ENCODE results near the gene TTLL5. TPM values are rescaled to one million over a fixed set of nuclear protein-coding genes. Genes with fewer than 3 reads are reported as not detected.
A peak's percentile ranks its signal among the peaks of the same experiment; 100 is the strongest.

TTLL5 gene
- total and polyA plus RNA-seq, 3 experiments from 2014 or later: 12.5 to 35.1 (median 33.7) TPM

- Mint-ChIP-seq H3K27ac (no peak overlapping the region), H3K36me3 (peaks cover 3 to 32% (median 12%) of the 10 kb centered on the region in 3 donors), H3K4me3 (no peak overlapping the region), H3K9me3 (no peaks in the 10 kb centered on the region), H3K27me3 (no peaks in the 10 kb centered on the region), H3K4me1 (no peaks in the 10 kb centered on the region)
- CTCF ChIA-PET: interaction anchor here (0.6 to 1.4 kb wide), 3 partner anchors 13 to 1846 kb away, joined by 3 to 4 read pairs (median 3); partner anchors contain the start of gene TGFB3
- Histone ChIP-seq H3K4me1 (ENCODE audit: insufficient read depth, low read length) (no peaks in the 10 kb centered on the region), H3K4me3 (ENCODE audit: low read length) (no peak overlapping the region), H3K9me3 (ENCODE audit: low read length) (no peaks in the 10 kb centered on the region), H3K27ac (ENCODE audit: low read depth, low read length) (no peak overlapping the region), H3K36me3 (ENCODE audit: insufficient read depth, low read length) (no peaks in the 10 kb centered on the region), H3K27me3 (ENCODE audit: insufficient read depth, low read length, poor library complexity, severe bottlenecking) (no peaks in the 10 kb centered on the region)
- no peak for DNase-seq
- POLR2A ChIA-PET: interaction anchor here (0.5 kb wide), 1 partner anchor 1542 kb away, joined by 12 read pairs; no protein-coding TSS in a partner anchor
These were observed 307.4 kb downstream of the TTLL5 start for GRCh38 chr14:75968456-75968855.

- no peak overlapping the region for H3K4me3 Mint-ChIP-seq
- H3K9me3 Mint-ChIP-seq: no peaks in the 10 kb centered on the region
- ChIA-PET POLR2A (interaction anchor here (0.7 kb wide), 1 partner anchor 456 kb away, joined by 4 read pairs; no protein-coding TSS in a partner anchor), CTCF (interaction anchor here (1.4 kb wide), 2 partner anchors 13 kb away, joined by 3 to 4 read pairs; partner anchors contain the start of gene TGFB3)
- no peak overlapping the region for H3K4me3 ChIP-seq (ENCODE audit: low read length)
- no peaks in the 10 kb centered on the region for H3K4me1 Mint-ChIP-seq
- H3K9me3 ChIP-seq (ENCODE audit: low read length): no peaks in the 10 kb centered on the region
- DNase-seq: no peak
- no peaks in the 10 kb centered on the region for H3K27me3 ChIP-seq (ENCODE audit: insufficient read depth, low read length, poor library complexity, severe bottlenecking)
- no peak overlapping the region for H3K27ac ChIP-seq (ENCODE audit: low read depth, low read length)
- H3K36me3 Mint-ChIP-seq: peaks cover 3 to 28% (median 12%) of the 10 kb centered on the region in 3 donors
- no peak overlapping the region for H3K27ac Mint-ChIP-seq
- no peaks in the 10 kb centered on the region for H3K4me1 ChIP-seq (ENCODE audit: insufficient read depth, low read length)
- H3K36me3 ChIP-seq (ENCODE audit: insufficient read depth, low read length): no peaks in the 10 kb centered on the region
- H3K27me3 Mint-ChIP-seq: no peaks in the 10 kb centered on the region
These were observed 308.1 kb downstream of the TTLL5 start for GRCh38 chr14:75969126-75969525.

- no peaks in the 10 kb centered on the region for H3K27me3 Mint-ChIP-seq
- no peaks in the 10 kb centered on the region for H3K4me1 ChIP-seq (ENCODE audit: insufficient read depth, low read length)
- no peaks in the 10 kb centered on the region for H3K9me3 Mint-ChIP-seq
- H3K4me3 Mint-ChIP-seq: no peak overlapping the region
- no peak overlapping the region for H3K27ac Mint-ChIP-seq
- DNase-seq: no peak
- no peaks in the 10 kb centered on the region for H3K4me1 Mint-ChIP-seq
- no peak overlapping the region for H3K27ac ChIP-seq (ENCODE audit: low read depth, low read length)
- no peaks in the 10 kb centered on the region for H3K9me3 ChIP-seq (ENCODE audit: low read length)
- no peak overlapping the region for H3K4me3 ChIP-seq (ENCODE audit: low read length)
- H3K36me3 ChIP-seq (ENCODE audit: insufficient read depth, low read length): no peaks in the 10 kb centered on the region
- ChIA-PET POLR2A (interaction anchor here (0.7 kb wide), 1 partner anchor 457 kb away, joined by 4 read pairs; no protein-coding TSS in a partner anchor), CTCF (interaction anchor here (0.8 to 1.4 kb wide), 3 partner anchors 12 to 14 kb away, joined by 3 to 4 read pairs (median 3); partner anchors contain the start of gene TGFB3)
- H3K36me3 Mint-ChIP-seq: peaks cover 3 to 25% (median 9%) of the 10 kb centered on the region in 3 donors
- H3K27me3 ChIP-seq (ENCODE audit: insufficient read depth, low read length, poor library complexity, severe bottlenecking): no peaks in the 10 kb centered on the region
These were observed 308.8 kb downstream of the TTLL5 start for GRCh38 chr14:75969891-75970290.

GRCh38 chr14:75970989-75971388 is 309.9 kb downstream of the TTLL5 start:
- CTCF ChIA-PET: interaction anchor here (0.8 kb wide), 1 partner anchor 12 kb away, joined by 3 read pairs; no protein-coding TSS in a partner anchor

GRCh38 chr14:75971509-75971908 is 310.5 kb downstream of the TTLL5 start:
- Mint-ChIP-seq H3K36me3 (peaks cover 0 to 14% (median 2%) of the 10 kb centered on the region in 3 donors), H3K27ac (no peak overlapping the region), H3K4me3 (no peak overlapping the region), H3K27me3 (no peaks in the 10 kb centered on the region), H3K9me3 (no peaks in the 10 kb centered on the region), H3K4me1 (no peaks in the 10 kb centered on the region)
- ChIA-PET CTCF (interaction anchor here (1.9 kb wide), 1 partner anchor 11 kb away, joined by 6 read pairs; no protein-coding TSS in a partner anchor), POLR2A (interaction anchor here (0.6 kb wide), 1 partner anchor 285 kb away, joined by 3 read pairs; no protein-coding TSS in a partner anchor)
- Histone ChIP-seq H3K4me3 (ENCODE audit: low read length) (no peak overlapping the region), H3K27ac (ENCODE audit: low read depth, low read length) (no peak overlapping the region), H3K27me3 (ENCODE audit: insufficient read depth, low read length, poor library complexity, severe bottlenecking) (no peaks in the 10 kb centered on the region), H3K36me3 (ENCODE audit: insufficient read depth, low read length) (no peaks in the 10 kb centered on the region), H3K9me3 (ENCODE audit: low read length) (no peaks in the 10 kb centered on the region), H3K4me1 (ENCODE audit: insufficient read depth, low read length) (no peaks in the 10 kb centered on the region)
- DNase-seq: no peak

More at GRCh38 chr14:75970989-75971388, 309.9 kb downstream of the TTLL5 start:
- peak overlapping the region in 2 of 8 donors; percentile 51 to 82 for H3K27ac Mint-ChIP-seq
- H3K9me3 Mint-ChIP-seq: no peaks in the 10 kb centered on the region
- H3K36me3 ChIP-seq (ENCODE audit: insufficient read depth, low read length): no peaks in the 10 kb centered on the region
- no peaks in the 10 kb centered on the region for H3K4me1 ChIP-seq (ENCODE audit: insufficient read depth, low read length)
- no peaks in the 10 kb centered on the region for H3K27me3 ChIP-seq (ENCODE audit: insufficient read depth, low read length, poor library complexity, severe bottlenecking)
- no peak overlapping the region for H3K4me3 ChIP-seq (ENCODE audit: low read length)
- H3K27ac ChIP-seq (ENCODE audit: low read depth, low read length): no peak overlapping the region
- no peaks in the 10 kb centered on the region for H3K9me3 ChIP-seq (ENCODE audit: low read length)
- no peaks in the 10 kb centered on the region for H3K4me1 Mint-ChIP-seq
- H3K4me3 Mint-ChIP-seq: no peak overlapping the region
- no peak for DNase-seq
- peaks cover 3 to 19% (median 6%) of the 10 kb centered on the region in 3 donors for H3K36me3 Mint-ChIP-seq
- POLR2A ChIA-PET: no interaction called here
- no peaks in the 10 kb centered on the region for H3K27me3 Mint-ChIP-seq

GRCh38 chr14:75972801-75973421 is 311.9 kb downstream of the TTLL5 start:
- H3K4me1 Mint-ChIP-seq: peaks cover 0 to under 1% (median 0%) of the 10 kb centered on the region in 3 donors
- H3K4me1 ChIP-seq (ENCODE audit: insufficient read depth, low read length): no peaks in the 10 kb centered on the region
- no peaks in the 10 kb centered on the region for H3K9me3 Mint-ChIP-seq
- POLR2A ChIA-PET: no interaction called here
- H3K4me3 Mint-ChIP-seq: no peak overlapping the region
- DNase-seq: no peak
- no peaks in the 10 kb centered on the region for H3K27me3 Mint-ChIP-seq
- no peak overlapping the region for H3K27ac Mint-ChIP-seq
- CTCF ChIA-PET: interaction anchor here (1.9 kb wide), 1 partner anchor 10 kb away, joined by 6 read pairs; no protein-coding TSS in a partner anchor
- no peaks in the 10 kb centered on the region for H3K36me3 ChIP-seq (ENCODE audit: insufficient read depth, low read length)
- H3K27me3 ChIP-seq (ENCODE audit: insufficient read depth, low read length, poor library complexity, severe bottlenecking): no peaks in the 10 kb centered on the region
- H3K9me3 ChIP-seq (ENCODE audit: low read length): no peaks in the 10 kb centered on the region
- no peak overlapping the region for H3K27ac ChIP-seq (ENCODE audit: low read depth, low read length)
- H3K36me3 Mint-ChIP-seq: peaks cover 0 to 12% (median 2%) of the 10 kb centered on the region in 3 donors
- no peak overlapping the region for H3K4me3 ChIP-seq (ENCODE audit: low read length)

GRCh38 chr14:75976826-75977581 is 316.0 kb downstream of the TTLL5 start:
- no peak overlapping the region for H3K4me3 ChIP-seq (ENCODE audit: low read length)
- H3K9me3 Mint-ChIP-seq: no peaks in the 10 kb centered on the region
- no peak for DNase-seq
- H3K27me3 Mint-ChIP-seq: peaks cover 0 to 3% of the 10 kb centered on the region in 2 donors
- no peak overlapping the region for H3K27ac ChIP-seq (ENCODE audit: low read depth, low read length)
- no peaks in the 10 kb centered on the region for H3K27me3 ChIP-seq (ENCODE audit: insufficient read depth, low read length, poor library complexity, severe bottlenecking)
- POLR2A ChIA-PET: no interaction called here
- CTCF ChIA-PET: no interaction called here
- peak overlapping the region in 1 of 8 donors; percentile 27 for H3K27ac Mint-ChIP-seq
- H3K4me1 ChIP-seq (ENCODE audit: insufficient read depth, low read length): peaks cover 14% of the 10 kb centered on the region
- no peaks in the 10 kb centered on the region for H3K36me3 ChIP-seq (ENCODE audit: insufficient read depth, low read length)
- H3K4me3 Mint-ChIP-seq: no peak overlapping the region
- no peaks in the 10 kb centered on the region for H3K9me3 ChIP-seq (ENCODE audit: low read length)
- H3K36me3 Mint-ChIP-seq: peaks cover 0 to 1% (median 0%) of the 10 kb centered on the region in 3 donors
- H3K4me1 Mint-ChIP-seq: peaks cover 30 to 41% (median 32%) of the 10 kb centered on the region in 3 donors
